HepG2 (cell line): Measurements from ENCODE around the gene PALMD.

Experiments used
- CREB1 ChIP-seq, 2 experiments: fragments of 450-650 bp in 1 of 2; IDR thresholded peaks; 2 replicates each; pipeline ENCODE4 v1.6.1; 2016 to 2017; ENCODE audit warnings: control low read depth in 1 of 2, mild to moderate bottlenecking in 1 of 2, missing compliant biosample characterization in 1 of 2, missing genetic modification characterization in 1 of 2
- CTCF ChIP-seq: sonication (generic); formaldehyde crosslinking; IDR thresholded peaks from 2 replicates; pipeline ENCODE4 v1.5.0; 2020; ENCODE audit warnings: mild to moderate bottlenecking, missing genetic modification reagents, moderate library complexity
- ESRRA ChIP-seq: sonication (generic); formaldehyde crosslinking; IDR thresholded peaks from 2 replicates; pipeline ENCODE4 v1.5.1; 2020; ENCODE audit warnings: mild to moderate bottlenecking, low read depth, missing genetic modification reagents
- GABPB1 ChIP-seq: IDR thresholded peaks from 2 replicates; pipeline ENCODE4 v1.6.1; 2016; ENCODE audit warnings: mild to moderate bottlenecking, missing genetic modification reagents, moderate library complexity, missing compliant biosample characterization
- JUND ChIP-seq: sonication (generic); formaldehyde crosslinking; IDR thresholded peaks from 2 replicates; pipeline ENCODE4 v1.8.0; 2022; ENCODE audit warnings: mild to moderate bottlenecking, missing genetic modification reagents
- MYC ChIP-seq: sonication (generic); formaldehyde crosslinking; IDR thresholded peaks from 2 replicates; pipeline ENCODE4 v1.9.0; 2021; ENCODE audit warnings: missing genetic modification reagents, borderline replicate concordance
- POLR2AphosphoS5 ChIP-seq: IDR thresholded peaks from 2 replicates; pipeline ENCODE4 v1.6.1; 2012; ENCODE audit warnings: low read depth, low read length
- RAD21 ChIP-seq: fragments of 450-650 bp; formaldehyde crosslinking; IDR thresholded peaks from 2 replicates; pipeline ENCODE4 v1.5.0; 2020; ENCODE audit warnings: mild to moderate bottlenecking
- RFXAP ChIP-seq: sonication (generic); formaldehyde crosslinking; IDR thresholded peaks from 2 replicates; pipeline ENCODE4 v1.4.0; 2020; ENCODE audit warnings: missing genetic modification reagents, borderline replicate concordance
- SETDB1 ChIP-seq: sonication (generic); formaldehyde crosslinking; IDR thresholded peaks from 2 replicates; pipeline ENCODE4 v1.5.1; 2020; ENCODE audit warnings: missing genetic modification reagents, mild to moderate bottlenecking, borderline replicate concordance
- YY1 ChIP-seq: IDR thresholded peaks from 2 replicates; pipeline ENCODE4 v1.6.1; 2011; ENCODE audit warnings: low read length, low read depth, moderate library complexity, mild to moderate bottlenecking; ENCODE audit not compliant: insufficient read depth, insufficient replicate concordance
- ZNF589 ChIP-seq: sonication (generic); formaldehyde crosslinking; conservative IDR thresholded peaks from 2 replicates; pipeline ENCODE4 v1.8.0; 2022; ENCODE audit warnings: mild to moderate bottlenecking, moderate library complexity, missing genetic modification reagents

- TF ChIP-seq SETDB1 (no peak), RFXAP (CRISPR knock-in tag) (no peak), MYC (CRISPR knock-in tag) (no peak), ESRRA (CRISPR knock-in tag) (no peak), CTCF (no peak), CREB1 (IDR thresholded peaks at IDR 0.05) (no peak), CREB1 (CRISPR knock-in tag; IDR thresholded peaks at IDR 0.05) (no peak), GABPB1 (CRISPR knock-in tag) (no peak), RAD21 (CRISPR knock-in tag) (no peak), POLR2AphosphoS5 (no peak), ZNF589 (no peak), JUND (CRISPR knock-in tag) (no peak), YY1 (no peak)
Measured at GRCh38 chr1:99705385-99705784, 59.5 kb downstream of the PALMD start.
